H1 (cell line): ENCODE data around the gene BZW1. TPM values are rescaled to one million over a fixed set of nuclear protein-coding genes. Genes with fewer than 3 reads are reported as not detected.

Source experiments
- CTCF ChIA-PET: fragments of 300-600 bp; sonication (Branson Sonifier 250); formaldehyde crosslinking; loops from one replicate; lab custom pipeline; 2021; ENCODE audit not compliant: partially characterized antibody; lab: Charles Lee
- POLR2A ChIA-PET: fragments of 300-600 bp; sonication (Branson Sonifier 250); formaldehyde crosslinking; loops from one replicate; lab custom pipeline; 2021; ENCODE audit warnings: inconsistent platforms; ENCODE audit not compliant: partially characterized antibody; lab: Charles Lee
- DNase-seq, 2 experiments: peaks; one replicate each; pipeline versions ENCODE4 v3.0.0 to v3.0.0-alpha.2; 2010 to 2022; ENCODE audit warnings: low spot score in 2 of 2, low read depth in 1 of 2, mixed read lengths in 1 of 2
- FAIRE-seq: peaks from 2 replicates; lab custom pipeline; 2011; peaks lifted over from hg19 to GRCh38; lab: Jason Lieb, UNC
- H2AFZ ChIP-seq: 2 replicates; pipeline ENCODE4 v1.8.1; 2012; ENCODE audit warnings: low read length, inconsistent platforms
- H2AK5ac ChIP-seq: 2 replicates; pipeline ENCODE4 v1.6.1; 2013; ENCODE audit warnings: low read depth, low read length
- H2BK120ac ChIP-seq: replicated peaks from 2 replicates; pipeline ENCODE3; 2013; ENCODE audit warnings: low read depth, low read length, inconsistent platforms
- H2BK12ac ChIP-seq: 2 replicates; pipeline ENCODE4 v1.6.1; 2013; ENCODE audit warnings: low read depth, low read length
- H2BK15ac ChIP-seq: 2 replicates; pipeline ENCODE4 v1.6.1; 2013; ENCODE audit warnings: low read length
- H2BK20ac ChIP-seq: 2 replicates; pipeline ENCODE4 v1.6.1; 2013; ENCODE audit warnings: low read length
- H2BK5ac ChIP-seq: 2 replicates; pipeline ENCODE4 v1.6.1; 2013; ENCODE audit warnings: low read depth, low read length
- H3K14ac ChIP-seq: 2 replicates; pipeline ENCODE4 v1.6.1; 2013; ENCODE audit warnings: inconsistent platforms; ENCODE audit not compliant: insufficient read length
- H3K18ac ChIP-seq: 2 replicates; pipeline ENCODE4 v1.6.1; 2013; ENCODE audit warnings: low read length; ENCODE audit errors: extremely low read depth
- H3K23ac ChIP-seq: 2 replicates; pipeline ENCODE4 v1.6.1; 2013; ENCODE audit warnings: inconsistent platforms; ENCODE audit not compliant: insufficient read length
- H3K23me2 ChIP-seq: 2 replicates; pipeline ENCODE4 v1.6.1; 2013; ENCODE audit warnings: low read depth, low read length
- H3K27ac ChIP-seq: 2 replicates; pipeline ENCODE4 v1.6.1; 2011; ENCODE audit warnings: low read depth, low read length, inconsistent platforms
- H3K27me3 ChIP-seq, 4 experiments: replicated peaks in 1 of 4; 1 replicate in 1 of 4; 2 replicates in 3 of 4; pipeline versions ENCODE4 v1.6.1 to v1.8.1; 2011 to 2013; ENCODE audit warnings: low read length in 3 of 4, mild to moderate bottlenecking in 3 of 4, inconsistent platforms in 2 of 4, mixed read lengths in 2 of 4, moderate library complexity in 1 of 4; ENCODE audit not compliant: control insufficient read depth in 3 of 4, insufficient read depth in 3 of 4; ENCODE audit errors: extremely low read depth in 1 of 4
- H3K36me3 ChIP-seq, 4 experiments: 2 replicates each; pipeline versions ENCODE4 v1.6.1 to v1.8.1; 2011 to 2013; ENCODE audit warnings: mild to moderate bottlenecking in 4 of 4, low read length in 3 of 4, moderate library complexity in 2 of 4, control low read depth in 1 of 4, inconsistent platforms in 1 of 4; ENCODE audit not compliant: insufficient read depth in 4 of 4, control insufficient read depth in 2 of 4
- H3K4ac ChIP-seq: replicated peaks from 2 replicates; pipeline ENCODE3; 2013; ENCODE audit warnings: low read length, low read depth, mixed read lengths, inconsistent platforms; ENCODE audit not compliant: insufficient read length
- H3K4me1 ChIP-seq, 4 experiments: replicated peaks in 1 of 4; 1 replicate in 1 of 4; 2 replicates in 3 of 4; pipeline versions ENCODE4 v1.6.1 to v1.8.1; 2011 to 2013; ENCODE audit warnings: low read length in 3 of 4, inconsistent platforms in 2 of 4, mixed read lengths in 1 of 4; ENCODE audit not compliant: insufficient read depth in 4 of 4, control insufficient read depth in 3 of 4
- H3K4me2 ChIP-seq, 2 experiments: 2 replicates each; pipeline versions ENCODE4 v1.6.1 to v1.8.1; 2011 to 2013; ENCODE audit warnings: low read depth in 2 of 2, low read length in 2 of 2, control low read depth in 1 of 2, inconsistent platforms in 1 of 2, mild to moderate bottlenecking in 1 of 2; ENCODE audit not compliant: insufficient read depth in 1 of 2
- H3K4me3 ChIP-seq, 4 experiments: fragments of 200-600, 300-600 bp in 1 of 4; sonication (generic), shearing (Covaris generic), sonication (Bioruptor Twin) in 1 of 4; 2 replicates each; pipeline versions ENCODE4 v1.5.1 to v1.8.1; 2011 to 2016; ENCODE audit warnings: low read length in 4 of 4, low read depth in 3 of 4, control low read depth in 2 of 4, inconsistent platforms in 2 of 4, mild to moderate bottlenecking in 2 of 4, mixed read lengths in 1 of 4, moderate library complexity in 1 of 4; ENCODE audit not compliant: insufficient read depth in 2 of 4; ENCODE audit errors: extremely low read depth in 1 of 4
- H3K56ac ChIP-seq: replicated peaks from 2 replicates; pipeline ENCODE3; 2013; ENCODE audit warnings: low read depth, mild to moderate bottlenecking, mixed read lengths, low read length, inconsistent platforms; ENCODE audit not compliant: insufficient read length
- H3K79me1 ChIP-seq: 2 replicates; pipeline ENCODE4 v1.6.1; 2013; ENCODE audit warnings: low read depth, low read length, control low read depth
- H3K79me2 ChIP-seq, 2 experiments: 2 replicates each; pipeline versions ENCODE4 v1.6.1 to v1.8.1; 2012 to 2013; ENCODE audit warnings: low read length in 2 of 2, mild to moderate bottlenecking in 2 of 2, inconsistent platforms in 1 of 2; ENCODE audit not compliant: insufficient read depth in 2 of 2, control insufficient read depth in 1 of 2
- H3K9ac ChIP-seq, 4 experiments: replicated peaks in 1 of 4; 1 replicate in 1 of 4; 2 replicates in 3 of 4; pipeline versions ENCODE4 v1.6.1 to v1.8.1; 2011 to 2013; ENCODE audit warnings: low read depth in 3 of 4, low read length in 3 of 4, control low read depth in 2 of 4, mild to moderate bottlenecking in 2 of 4, moderate library complexity in 2 of 4, inconsistent platforms in 1 of 4; ENCODE audit errors: extremely low read depth in 1 of 4
- H3K9me3 ChIP-seq, 2 experiments: 2 replicates each; pipeline versions ENCODE4 v1.6.1 to v1.8.1; 2012 to 2013; ENCODE audit warnings: mild to moderate bottlenecking in 2 of 2, moderate library complexity in 2 of 2, control low read depth in 1 of 2, inconsistent platforms in 1 of 2, low read depth in 1 of 2, low read length in 1 of 2, mixed read lengths in 1 of 2; ENCODE audit not compliant: insufficient read depth in 2 of 2
- H4K20me1 ChIP-seq, 2 experiments: replicated peaks in 1 of 2; 2 replicates each; pipeline versions ENCODE3 to v1.8.1; 2011 to 2013; ENCODE audit warnings: inconsistent platforms in 2 of 2, low read length in 2 of 2, mild to moderate bottlenecking in 1 of 2; ENCODE audit not compliant: insufficient read depth in 2 of 2, control insufficient read depth in 1 of 2
- H4K5ac ChIP-seq: 2 replicates; pipeline ENCODE4 v1.6.1; 2013; ENCODE audit warnings: low read length, low read depth, mixed read lengths, inconsistent platforms; ENCODE audit not compliant: insufficient read length
- H4K8ac ChIP-seq: 2 replicates; pipeline ENCODE4 v1.8.0; 2013; ENCODE audit warnings: mild to moderate bottlenecking, moderate library complexity, low read length, inconsistent platforms; ENCODE audit not compliant: insufficient read depth; ENCODE audit errors: extremely low read depth
- H4K91ac ChIP-seq: replicated peaks from 2 replicates; pipeline ENCODE3; 2013; ENCODE audit warnings: low read length, mixed read lengths, inconsistent platforms; ENCODE audit not compliant: insufficient read length
- SUZ12 ChIP-seq: fragments of 200-600 bp; sonication (generic); IDR thresholded peaks from 2 replicates; pipeline ENCODE4 v1.6.1; 2012; ENCODE audit warnings: mild to moderate bottlenecking, inconsistent platforms, low read length, moderate library complexity, mixed read lengths
- WGBS, 2 experiments: shearing (Covaris generic) in 1 of 2; methylation state at CpG; one replicate each; pipeline versions ENCODE4 v1.1.6 to v1.1.7; 2013 to 2015; ENCODE audit warnings: low lambda C conversion rate in 2 of 2, mixed read lengths in 2 of 2, inconsistent platforms in 1 of 2, low coverage in 1 of 2, missing lambda C conversion rate in 1 of 2; ENCODE audit not compliant: insufficient replicate concordance in 2 of 2, insufficient coverage in 1 of 2, insufficient read length in 1 of 2; ENCODE audit errors: extremely low coverage in 1 of 2, missing lambda C conversion rate in 1 of 2; 5-methylcytosine and 5-hydroxymethylcytosine counted together
- polyA plus RNA-seq, 7 experiments: library from polyadenylated mRNA; depleted of rRNA in 3 of 7; stranded (reverse) in 5 of 7; unstranded in 2 of 7; fragments of >200 nt in 5 of 7; fragments of 200-250 nt in 2 of 7; gene quantifications; 1 replicate in 5 of 7; 2 replicates in 1 of 7; 4 replicates in 1 of 7; pipeline versions ENCODE4 v1.2.1 to v1.2.3, GENCODE V29; 2011 to 2013; ENCODE audit warnings: missing spikeins in 2 of 7, mixed read lengths in 2 of 7
- total RNA-seq: library from RNA; stranded (reverse); fragmentation: NEBNext Ultra II Directional; extraction: Animal tissue kit (Norgen Biotek cat#: 25700); gene quantifications from 2 replicates; pipeline ENCODE4 v1.2.1, GENCODE V29; 2021

BZW1 gene
- total and polyA plus RNA-seq, 2 of the 8 experiments (the other 6 are each of a cell fraction or from before 2014, with no cell fraction given), result 152 to 335 TPM

GRCh38 chr2:200821686-200822245, 10.1 kb downstream of the BZW1 start:
- Histone ChIP-seq H3K23me2 (no peaks in the 10 kb centered on the region), H3K18ac (no peak overlapping the region), H4K5ac (no peak overlapping the region), H3K79me2 (no peaks in the 10 kb centered on the region), H3K4me3 (no peak overlapping the region), H2AK5ac (no peak overlapping the region), H2BK5ac (no peak overlapping the region), H3K56ac (no peak overlapping the region), H3K4me2 (no peak overlapping the region), H2AFZ (no peak overlapping the region), H3K27me3 (no peaks in the 10 kb centered on the region), H4K20me1 (peaks cover 0 to 5% of the 10 kb centered on the region in 2 experiments), H3K9me3 (no peaks in the 10 kb centered on the region), H3K4ac (no peak overlapping the region), H3K23ac (no peak overlapping the region), H3K9ac (no peak overlapping the region), H3K27ac (no peak overlapping the region), H2BK120ac (no peak overlapping the region), H4K91ac (no peak overlapping the region), H3K14ac (no peak overlapping the region), H2BK15ac (no peak overlapping the region), H4K8ac (no peak overlapping the region), H2BK12ac (no peak overlapping the region), H3K4me1 (no peaks in the 10 kb centered on the region), H3K36me3 (peaks cover 32 to 53% (median 51%) of the 10 kb centered on the region in 4 experiments), H2BK20ac (no peak overlapping the region), H3K79me1 (no peaks in the 10 kb centered on the region)
- no peak for TF ChIP-seq SUZ12
- ChIA-PET CTCF (interaction anchor here (1.6 kb wide), 1 partner anchor 23 kb away, joined by 4 read pairs; no protein-coding TSS in a partner anchor), POLR2A (interaction anchor here (0.6 to 2.3 kb wide), 4 partner anchors 10 to 886 kb away, joined by 3 to 10 read pairs (median 6); no protein-coding TSS in a partner anchor)
- no peak for DNase-seq
- FAIRE-seq, result no peak
- 83% methylated on average over 6 of the region's 6 CpGs; no CpG with 5 or more reads in 1 of the 2 experiments for WGBS, 2 experiments
